Subcutaneous adipose tissue (tissue), 4 donors: ENCODE results near the gene CDK9. TPM values are rescaled to one million over a fixed set of nuclear protein-coding genes. Genes with fewer than 3 reads are reported as not detected.

Experiments used
- total RNA-seq, 4 donors: library from RNA; depleted of rRNA; stranded (reverse); fragments of >200 nt; gene quantifications; one replicate each; pipeline ENCODE4 v1.1.0, GENCODE V29; 2016
- TF ChIP-seq, protein P1 (sequence below): fragments of 450-650 bp; IDR thresholded peaks from one replicate; pipeline ENCODE4 v1.5.1; 2016; ENCODE audit warnings: low read depth, mild to moderate bottlenecking, control low read depth, antibody characterized with exemption, moderate library complexity

CDK9 gene
- total RNA-seq, 4 donors from 2014 or later, result 44.0 to 91.4 (median 56.2) TPM

- TF ChIP-seq, protein P1, sequence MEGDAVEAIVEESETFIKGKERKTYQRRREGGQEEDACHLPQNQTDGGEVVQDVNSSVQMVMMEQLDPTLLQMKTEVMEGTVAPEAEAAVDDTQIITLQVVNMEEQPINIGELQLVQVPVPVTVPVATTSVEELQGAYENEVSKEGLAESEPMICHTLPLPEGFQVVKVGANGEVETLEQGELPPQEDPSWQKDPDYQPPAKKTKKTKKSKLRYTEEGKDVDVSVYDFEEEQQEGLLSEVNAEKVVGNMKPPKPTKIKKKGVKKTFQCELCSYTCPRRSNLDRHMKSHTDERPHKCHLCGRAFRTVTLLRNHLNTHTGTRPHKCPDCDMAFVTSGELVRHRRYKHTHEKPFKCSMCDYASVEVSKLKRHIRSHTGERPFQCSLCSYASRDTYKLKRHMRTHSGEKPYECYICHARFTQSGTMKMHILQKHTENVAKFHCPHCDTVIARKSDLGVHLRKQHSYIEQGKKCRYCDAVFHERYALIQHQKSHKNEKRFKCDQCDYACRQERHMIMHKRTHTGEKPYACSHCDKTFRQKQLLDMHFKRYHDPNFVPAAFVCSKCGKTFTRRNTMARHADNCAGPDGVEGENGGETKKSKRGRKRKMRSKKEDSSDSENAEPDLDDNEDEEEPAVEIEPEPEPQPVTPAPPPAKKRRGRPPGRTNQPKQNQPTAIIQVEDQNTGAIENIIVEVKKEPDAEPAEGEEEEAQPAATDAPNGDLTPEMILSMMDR, result no peak
Measured at GRCh38 chr9:127815512-127816361, 29.9 kb downstream of the CDK9 start.

DNA sequence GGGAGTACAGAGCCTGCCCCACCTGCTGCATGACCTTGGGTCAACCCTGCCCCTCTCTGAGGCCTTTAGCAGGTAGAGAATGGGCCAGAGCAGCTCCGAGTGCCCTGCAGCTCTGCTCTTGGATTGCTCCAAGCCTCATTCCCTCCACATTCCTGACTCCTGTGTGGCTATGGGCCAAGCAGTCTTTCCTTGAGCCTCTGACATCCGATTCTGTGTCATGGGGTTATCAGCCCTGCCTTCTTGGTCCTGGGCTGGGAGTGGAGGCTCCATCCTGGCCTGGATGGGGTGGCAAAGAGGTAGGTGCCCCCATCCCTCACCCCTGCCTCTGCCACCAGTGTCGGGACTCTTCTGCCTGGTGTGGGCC is 30.5 kb downstream of the CDK9 start:
- TF ChIP-seq, protein P1, result no peak

GRCh38 chr9:127816728-127817127 is 30.9 kb downstream of the CDK9 start:
- TF ChIP-seq, protein P1, result no peak

- TF ChIP-seq, protein P1, result no peak
Measured at GRCh38 chr9:127817881-127818434, 32.1 kb downstream of the CDK9 start.

DNA sequence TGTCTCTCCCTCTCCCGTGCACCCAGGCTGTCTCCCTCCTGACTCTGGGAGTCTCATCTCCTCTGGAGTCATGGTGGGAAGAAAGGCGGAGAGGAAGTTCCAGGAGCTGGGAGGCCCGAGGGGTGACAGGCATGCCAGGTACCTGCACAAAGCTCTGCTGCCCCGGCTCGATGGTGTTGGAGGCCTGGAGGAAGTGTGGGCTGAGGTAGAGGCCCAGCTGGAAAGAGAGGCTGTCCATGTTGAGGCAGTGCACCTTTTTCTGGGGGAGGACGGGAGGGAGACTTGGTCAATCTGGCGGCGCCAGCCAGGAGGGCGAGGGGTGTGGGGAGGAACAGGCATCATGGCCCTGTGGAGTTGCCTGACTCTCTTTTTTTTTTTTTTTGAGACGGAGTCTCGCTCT is 32.7 kb downstream of the CDK9 start:
- TF ChIP-seq, protein P1, result no peak

GRCh38 chr9:127822108-127822507 is 36.3 kb downstream of the CDK9 start:
- TF ChIP-seq, protein P1, result no peak

- TF ChIP-seq, protein P1, result no peak
Measured at GRCh38 chr9:127825319-127826051, 39.7 kb downstream of the CDK9 start.
